Transverse colon (tissue), 4 donors: ENCODE results near the gene CDK5.

Experiments
- CTCF ChIP-seq, 5 experiments: fragments of 200-600 bp in 3 of 5; fragments of 450-650 bp in 2 of 5; sonication (generic) in 3 of 5; IDR thresholded peaks; 1 replicate in 2 of 5; 2 replicates in 3 of 5; pipeline ENCODE4 v1.5.1; 2016 to 2017; ENCODE audit warnings: antibody characterized with exemption in 5 of 5, inconsistent platforms in 3 of 5, mild to moderate bottlenecking in 2 of 5, moderate library complexity in 1 of 5
- EP300 ChIP-seq: sonication (generic); formaldehyde crosslinking; IDR thresholded peaks from one replicate; pipeline ENCODE4 v1.6.1; 2017; ENCODE audit warnings: antibody characterized with exemption, low read depth
- POLR2A ChIP-seq: fragments of 450-650 bp; IDR thresholded peaks from one replicate; pipeline ENCODE4 v1.6.1; 2016; ENCODE audit warnings: antibody characterized with exemption, mild to moderate bottlenecking, moderate library complexity
- POLR2AphosphoS5 ChIP-seq, 3 donors: sonication (generic); formaldehyde crosslinking; IDR thresholded peaks; one replicate each; pipeline ENCODE4 v1.6.1; 2016; ENCODE audit warnings: antibody characterized with exemption in 3 of 3

GRCh38 chr7:151075978-151076426, 18.3 kb upstream of the CDK5 start:
- TF ChIP-seq POLR2A: no peak
- no peak for TF ChIP-seq CTCF (IDR thresholded peaks at IDR 0.05)
- TF ChIP-seq EP300: no peak
- no peak for TF ChIP-seq POLR2AphosphoS5 (IDR thresholded peaks at IDR 0.05)
